GM12878 (cell line): ENCODE data around the gene ALG12. TPM values are rescaled to one million over a fixed set of nuclear protein-coding genes. Genes with fewer than 3 reads are reported as not detected.
A peak's percentile ranks its signal among the peaks of the same experiment; 100 is the strongest.

ENCODE experiments used
- BACH1 ChIP-seq: fragments of 450-650 bp; IDR thresholded peaks from 2 replicates; pipeline ENCODE4 v1.6.1; 2017; ENCODE audit warnings: mild to moderate bottlenecking, borderline replicate concordance
- CEBPZ ChIP-seq: fragments of 150-350 bp; IDR thresholded peaks from 2 replicates; pipeline ENCODE4 v1.6.1; 2016; ENCODE audit warnings: low read depth, low read length
- EP300 ChIP-seq, 2 experiments: fragments of 150-350 bp in 1 of 2; IDR thresholded peaks; 2 replicates each; pipeline ENCODE4 v1.6.1; 2011 to 2012; ENCODE audit warnings: low read depth in 2 of 2, low read length in 2 of 2, borderline replicate concordance in 1 of 2, improper control_type of control experiment in 1 of 2, inconsistent platforms in 1 of 2; ENCODE audit not compliant: control insufficient read depth in 1 of 2
- JUNB ChIP-seq: IDR thresholded peaks from 2 replicates; pipeline ENCODE4 v1.6.1; 2016; ENCODE audit warnings: antibody characterized with exemption, mild to moderate bottlenecking
- MEF2B ChIP-seq: fragments of 450-650 bp; IDR thresholded peaks from 2 replicates; pipeline ENCODE4 v1.6.1; 2018; ENCODE audit warnings: mild to moderate bottlenecking, moderate library complexity; ENCODE audit not compliant: partially characterized antibody, poor library complexity, severe bottlenecking
- NR2C1 ChIP-seq: fragments of 450-650 bp; IDR thresholded peaks from 2 replicates; pipeline ENCODE4 v1.6.1; 2017; ENCODE audit warnings: antibody characterized with exemption, mild to moderate bottlenecking, moderate library complexity
- PAX5 ChIP-seq: IDR thresholded peaks from 2 replicates; pipeline ENCODE4 v1.6.1; 2011; ENCODE audit warnings: low read depth, low read length, borderline replicate concordance
- ZBTB11 ChIP-seq: fragments of 450-650 bp; formaldehyde crosslinking; IDR thresholded peaks from 2 replicates; pipeline ENCODE4 v1.5.0; 2022; ENCODE audit warnings: mild to moderate bottlenecking, missing genetic modification characterization
- ZNF384 ChIP-seq: IDR thresholded peaks from 2 replicates; pipeline ENCODE4 v1.6.1; 2012; ENCODE audit warnings: low read depth, mild to moderate bottlenecking, low read length, improper control_type of control experiment, borderline replicate concordance
- polyA plus RNA-seq, 11 experiments: library from polyadenylated mRNA; depleted of rRNA in 4 of 11; unstranded in 6 of 11; stranded (reverse) in 5 of 11; fragments of >200 nt; fragmentation: Nextera tagmentation in 4 of 11; fragmentation: Illumina TruSeq in 1 of 11; extraction: Ambion mirVana in 4 of 11; extraction: Trizol in 1 of 11; gene quantifications; 1 replicate in 1 of 11; 2 replicates in 10 of 11; pipeline versions ENCODE4 v1.2.1 to v1.2.3, GENCODE V29; 2011 to 2016; ENCODE audit warnings: inconsistent platforms in 2 of 11, missing spikeins in 2 of 11, low read depth in 1 of 11
- total RNA-seq, 4 experiments: library from RNA; depleted of rRNA in 3 of 4; stranded (reverse); fragments of >200 nt in 3 of 4; fragmentation: Illumina TruSeq in 1 of 4; extraction: Trizol in 1 of 4; gene quantifications; 2 replicates each; pipeline versions ENCODE4 v1.2.1 to v1.2.3, GENCODE V29; 2013 to 2021

Gene ALG12
- total and polyA plus RNA-seq, 10 of the 15 experiments (the other 5 are each of a cell fraction or from before 2014, with no cell fraction given) = 0.22 to 23.4 (median 6.6) TPM

- TF ChIP-seq ZBTB11 (CRISPR knock-in tag) (no peak), CEBPZ (no peak), BACH1 (no peak), ZNF384 (no peak), NR2C1 (no peak), EP300 (IDR thresholded peaks at IDR 0.05; ENCODE audit: borderline replicate concordance in 1 of 2, control insufficient read depth in 1 of 2, low read depth in 2 of 2, low read length in 2 of 2) (peak; percentile 73 to 93; a peak in 3 of 4 replicates), MEF2B (peak; percentile 68), JUNB (no peak), PAX5 (peak; percentile 77)
- TF ChIP-seq, all 136 proteins: peak for 30
Measured at GRCh38 chr22:49923445-49923844, 5.2 kb upstream of the ALG12 start (continued).
